ENCODE results near the gene NR3C1. TPM values are rescaled to one million over a fixed set of nuclear protein-coding genes. Genes with fewer than 3 reads are reported as not detected.

The NR3C1 gene
- total and polyA plus RNA-seq, 2 of the 13 experiments (the other 11 are each of a cell fraction or from before 2014, with no cell fraction given), result 10.0 to 24.3 TPM

DNA sequence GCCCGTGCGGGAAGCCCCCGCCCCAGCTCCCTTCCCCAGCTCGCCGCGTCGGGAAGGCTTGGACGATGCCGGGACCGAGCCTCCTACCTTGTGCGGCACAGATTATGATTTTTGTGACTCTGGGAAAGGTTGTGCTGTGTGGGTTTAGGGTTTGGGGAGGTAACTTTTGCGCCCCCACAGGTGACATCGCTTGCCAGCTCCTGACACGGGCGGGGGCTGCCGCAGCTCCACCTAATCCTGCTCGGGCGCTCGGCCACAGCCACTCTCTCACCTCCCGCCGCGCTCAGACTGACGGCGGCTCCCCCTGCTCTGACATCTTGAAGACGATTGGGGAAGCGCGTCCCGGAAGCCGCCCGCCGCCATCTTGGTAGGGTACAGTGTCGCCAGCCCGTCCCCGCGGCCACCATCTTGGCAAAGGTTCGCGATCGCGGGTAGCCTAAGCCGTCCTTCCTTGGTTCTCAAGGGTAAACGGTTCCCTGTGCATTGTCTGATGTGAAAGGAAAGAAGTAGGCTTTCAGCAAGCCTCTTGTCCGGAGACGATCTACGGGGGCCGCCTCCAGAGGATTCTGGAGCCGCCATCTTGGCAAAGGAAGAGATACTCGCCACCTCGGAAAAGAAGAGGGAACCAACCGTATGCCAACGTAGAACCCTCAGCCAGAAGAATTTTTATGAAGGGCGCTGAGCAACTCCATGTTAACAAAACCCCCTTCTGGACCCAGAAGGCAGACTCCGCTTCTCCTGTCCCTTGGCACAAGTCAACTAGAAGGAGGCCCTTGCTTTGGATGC, 1.8 kb upstream of the NR3C1 start (continued):
- TF ChIP-seq, protein P1, sequence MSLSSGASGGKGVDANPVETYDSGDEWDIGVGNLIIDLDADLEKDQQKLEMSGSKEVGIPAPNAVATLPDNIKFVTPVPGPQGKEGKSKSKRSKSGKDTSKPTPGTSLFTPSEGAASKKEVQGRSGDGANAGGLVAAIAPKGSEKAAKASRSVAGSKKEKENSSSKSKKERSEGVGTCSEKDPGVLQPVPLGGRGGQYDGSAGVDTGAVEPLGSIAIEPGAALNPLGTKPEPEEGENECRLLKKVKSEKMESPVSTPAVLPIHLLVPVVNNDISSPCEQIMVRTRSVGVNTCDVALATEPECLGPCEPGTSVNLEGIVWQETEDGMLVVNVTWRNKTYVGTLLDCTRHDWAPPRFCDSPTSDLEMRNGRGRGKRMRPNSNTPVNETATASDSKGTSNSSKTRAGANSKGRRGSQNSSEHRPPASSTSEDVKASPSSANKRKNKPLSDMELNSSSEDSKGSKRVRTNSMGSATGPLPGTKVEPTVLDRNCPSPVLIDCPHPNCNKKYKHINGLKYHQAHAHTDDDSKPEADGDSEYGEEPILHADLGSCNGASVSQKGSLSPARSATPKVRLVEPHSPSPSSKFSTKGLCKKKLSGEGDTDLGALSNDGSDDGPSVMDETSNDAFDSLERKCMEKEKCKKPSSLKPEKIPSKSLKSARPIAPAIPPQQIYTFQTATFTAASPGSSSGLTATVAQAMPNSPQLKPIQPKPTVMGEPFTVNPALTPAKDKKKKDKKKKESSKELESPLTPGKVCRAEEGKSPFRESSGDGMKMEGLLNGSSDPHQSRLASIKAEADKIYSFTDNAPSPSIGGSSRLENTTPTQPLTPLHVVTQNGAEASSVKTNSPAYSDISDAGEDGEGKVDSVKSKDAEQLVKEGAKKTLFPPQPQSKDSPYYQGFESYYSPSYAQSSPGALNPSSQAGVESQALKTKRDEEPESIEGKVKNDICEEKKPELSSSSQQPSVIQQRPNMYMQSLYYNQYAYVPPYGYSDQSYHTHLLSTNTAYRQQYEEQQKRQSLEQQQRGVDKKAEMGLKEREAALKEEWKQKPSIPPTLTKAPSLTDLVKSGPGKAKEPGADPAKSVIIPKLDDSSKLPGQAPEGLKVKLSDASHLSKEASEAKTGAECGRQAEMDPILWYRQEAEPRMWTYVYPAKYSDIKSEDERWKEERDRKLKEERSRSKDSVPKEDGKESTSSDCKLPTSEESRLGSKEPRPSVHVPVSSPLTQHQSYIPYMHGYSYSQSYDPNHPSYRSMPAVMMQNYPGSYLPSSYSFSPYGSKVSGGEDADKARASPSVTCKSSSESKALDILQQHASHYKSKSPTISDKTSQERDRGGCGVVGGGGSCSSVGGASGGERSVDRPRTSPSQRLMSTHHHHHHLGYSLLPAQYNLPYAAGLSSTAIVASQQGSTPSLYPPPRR (CRISPR knock-in tag; IDR thresholded peaks at IDR 0.05; ENCODE audit: borderline replicate concordance), result peak; percentile 33; the same call in 1 of the 2 replicates
- TF ChIP-seq, protein P2, sequence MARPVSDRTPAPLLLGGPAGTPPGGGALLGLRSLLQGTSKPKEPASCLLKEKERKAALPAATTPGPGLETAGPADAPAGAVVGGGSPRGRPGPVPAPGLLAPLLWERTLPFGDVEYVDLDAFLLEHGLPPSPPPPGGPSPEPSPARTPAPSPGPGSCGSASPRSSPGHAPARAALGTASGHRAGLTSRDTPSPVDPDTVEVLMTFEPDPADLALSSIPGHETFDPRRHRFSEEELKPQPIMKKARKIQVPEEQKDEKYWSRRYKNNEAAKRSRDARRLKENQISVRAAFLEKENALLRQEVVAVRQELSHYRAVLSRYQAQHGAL (CRISPR knock-in tag; IDR thresholded peaks at IDR 0.05; ENCODE audit: not compliant biosample characterization), result no peak
- TF ChIP-seq ZNF205 (CRISPR knock-in tag; IDR thresholded peaks at IDR 0.05) (no peak), ZNF225 (CRISPR knock-in tag; IDR thresholded peaks at IDR 0.05) (peak; percentile 77), ZNF510 (CRISPR knock-in tag; IDR thresholded peaks at IDR 0.05; ENCODE audit: low read depth) (no peak), HNRNPK (IDR thresholded peaks at IDR 0.05; ENCODE audit: low read depth, low read length, poor library complexity, severe bottlenecking) (no peak), ZBTB1 (CRISPR knock-in tag; IDR thresholded peaks at IDR 0.05; ENCODE audit: borderline replicate concordance) (no peak), AKAP8 (CRISPR knock-in tag; IDR thresholded peaks at IDR 0.05) (0 out of 2 replicates have a peak, but pooled peaks have one; percentile 23), ZNF570 (CRISPR knock-in tag; IDR thresholded peaks at IDR 0.05; ENCODE audit: borderline replicate concordance) (no peak), ZNF253 (CRISPR knock-in tag; IDR thresholded peaks at IDR 0.05; ENCODE audit: borderline replicate concordance) (no peak)
- TF ChIP-seq, protein P3, sequence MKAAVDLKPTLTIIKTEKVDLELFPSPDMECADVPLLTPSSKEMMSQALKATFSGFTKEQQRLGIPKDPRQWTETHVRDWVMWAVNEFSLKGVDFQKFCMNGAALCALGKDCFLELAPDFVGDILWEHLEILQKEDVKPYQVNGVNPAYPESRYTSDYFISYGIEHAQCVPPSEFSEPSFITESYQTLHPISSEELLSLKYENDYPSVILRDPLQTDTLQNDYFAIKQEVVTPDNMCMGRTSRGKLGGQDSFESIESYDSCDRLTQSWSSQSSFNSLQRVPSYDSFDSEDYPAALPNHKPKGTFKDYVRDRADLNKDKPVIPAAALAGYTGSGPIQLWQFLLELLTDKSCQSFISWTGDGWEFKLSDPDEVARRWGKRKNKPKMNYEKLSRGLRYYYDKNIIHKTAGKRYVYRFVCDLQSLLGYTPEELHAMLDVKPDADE (CRISPR knock-in tag; IDR thresholded peaks at IDR 0.05), result no peak
- TF ChIP-seq, protein P4, sequence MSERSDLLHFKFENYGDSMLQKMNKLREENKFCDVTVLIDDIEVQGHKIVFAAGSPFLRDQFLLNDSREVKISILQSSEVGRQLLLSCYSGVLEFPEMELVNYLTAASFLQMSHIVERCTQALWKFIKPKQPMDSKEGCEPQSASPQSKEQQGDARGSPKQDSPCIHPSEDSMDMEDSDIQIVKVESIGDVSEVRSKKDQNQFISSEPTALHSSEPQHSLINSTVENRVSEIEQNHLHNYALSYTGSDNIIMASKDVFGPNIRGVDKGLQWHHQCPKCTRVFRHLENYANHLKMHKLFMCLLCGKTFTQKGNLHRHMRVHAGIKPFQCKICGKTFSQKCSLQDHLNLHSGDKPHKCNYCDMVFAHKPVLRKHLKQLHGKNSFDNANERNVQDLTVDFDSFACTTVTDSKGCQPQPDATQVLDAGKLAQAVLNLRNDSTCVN (CRISPR knock-in tag; IDR thresholded peaks at IDR 0.05; ENCODE audit: borderline replicate concordance), result no peak
- TF ChIP-seq, protein P5, sequence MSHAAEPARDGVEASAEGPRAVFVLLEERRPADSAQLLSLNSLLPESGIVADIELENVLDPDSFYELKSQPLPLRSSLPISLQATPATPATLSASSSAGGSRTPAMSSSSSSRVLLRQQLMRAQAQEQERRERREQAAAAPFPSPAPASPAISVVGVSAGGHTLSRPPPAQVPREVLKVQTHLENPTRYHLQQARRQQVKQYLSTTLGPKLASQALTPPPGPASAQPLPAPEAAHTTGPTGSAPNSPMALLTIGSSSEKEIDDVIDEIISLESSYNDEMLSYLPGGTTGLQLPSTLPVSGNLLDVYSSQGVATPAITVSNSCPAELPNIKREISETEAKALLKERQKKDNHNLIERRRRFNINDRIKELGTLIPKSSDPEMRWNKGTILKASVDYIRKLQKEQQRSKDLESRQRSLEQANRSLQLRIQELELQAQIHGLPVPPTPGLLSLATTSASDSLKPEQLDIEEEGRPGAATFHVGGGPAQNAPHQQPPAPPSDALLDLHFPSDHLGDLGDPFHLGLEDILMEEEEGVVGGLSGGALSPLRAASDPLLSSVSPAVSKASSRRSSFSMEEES (CRISPR knock-in tag; IDR thresholded peaks at IDR 0.05), result peak; percentile 53
- TF ChIP-seq, protein P6, sequence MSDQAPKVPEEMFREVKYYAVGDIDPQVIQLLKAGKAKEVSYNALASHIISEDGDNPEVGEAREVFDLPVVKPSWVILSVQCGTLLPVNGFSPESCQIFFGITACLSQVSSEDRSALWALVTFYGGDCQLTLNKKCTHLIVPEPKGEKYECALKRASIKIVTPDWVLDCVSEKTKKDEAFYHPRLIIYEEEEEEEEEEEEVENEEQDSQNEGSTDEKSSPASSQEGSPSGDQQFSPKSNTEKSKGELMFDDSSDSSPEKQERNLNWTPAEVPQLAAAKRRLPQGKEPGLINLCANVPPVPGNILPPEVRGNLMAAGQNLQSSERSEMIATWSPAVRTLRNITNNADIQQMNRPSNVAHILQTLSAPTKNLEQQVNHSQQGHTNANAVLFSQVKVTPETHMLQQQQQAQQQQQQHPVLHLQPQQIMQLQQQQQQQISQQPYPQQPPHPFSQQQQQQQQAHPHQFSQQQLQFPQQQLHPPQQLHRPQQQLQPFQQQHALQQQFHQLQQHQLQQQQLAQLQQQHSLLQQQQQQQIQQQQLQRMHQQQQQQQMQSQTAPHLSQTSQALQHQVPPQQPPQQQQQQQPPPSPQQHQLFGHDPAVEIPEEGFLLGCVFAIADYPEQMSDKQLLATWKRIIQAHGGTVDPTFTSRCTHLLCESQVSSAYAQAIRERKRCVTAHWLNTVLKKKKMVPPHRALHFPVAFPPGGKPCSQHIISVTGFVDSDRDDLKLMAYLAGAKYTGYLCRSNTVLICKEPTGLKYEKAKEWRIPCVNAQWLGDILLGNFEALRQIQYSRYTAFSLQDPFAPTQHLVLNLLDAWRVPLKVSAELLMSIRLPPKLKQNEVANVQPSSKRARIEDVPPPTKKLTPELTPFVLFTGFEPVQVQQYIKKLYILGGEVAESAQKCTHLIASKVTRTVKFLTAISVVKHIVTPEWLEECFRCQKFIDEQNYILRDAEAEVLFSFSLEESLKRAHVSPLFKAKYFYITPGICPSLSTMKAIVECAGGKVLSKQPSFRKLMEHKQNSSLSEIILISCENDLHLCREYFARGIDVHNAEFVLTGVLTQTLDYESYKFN (CRISPR knock-in tag; conservative IDR thresholded peaks at IDR 0.05), result no peak; the same call in 1 of the 2 replicates

All from HepG2 (cell line).